HEK293T (cell line): ENCODE data around the gene CAMKK1.

Experiments used
- CTCF ChIA-PET: fragments of 350-600 bp; formaldehyde crosslinking; extraction: SDS; loops from one replicate; lab custom pipeline; 2021; ENCODE audit warnings: antibody characterized with exemption, inconsistent platforms; lab: Yijun Ruan, JAX
- POLR2A ChIA-PET: fragments of 350-600 bp; formaldehyde crosslinking; extraction: SDS; loops from one replicate; lab custom pipeline; 2020; ENCODE audit warnings: antibody characterized with exemption, inconsistent platforms; lab: Yijun Ruan, JAX
- DNase-seq: peaks from one replicate; pipeline ENCODE4 v3.0.0; 2012; ENCODE audit warnings: mixed read lengths; ENCODE audit errors: extremely low spot score
- ARNT ChIP-seq: fragments of 450-650 bp; IDR thresholded peaks from 2 replicates; pipeline ENCODE4 v1.6.1; 2017; ENCODE audit warnings: mild to moderate bottlenecking
- BHLHE40 ChIP-seq: fragments of 450-650 bp; IDR thresholded peaks from 2 replicates; pipeline ENCODE4 v1.6.1; 2016; ENCODE audit warnings: mild to moderate bottlenecking, moderate library complexity, borderline replicate concordance
- CTBP1 ChIP-seq: fragments of 450-650 bp; IDR thresholded peaks from 2 replicates; pipeline ENCODE4 v1.6.1; 2016; ENCODE audit warnings: borderline replicate concordance
- ELF4 ChIP-seq: fragments of 450-650 bp; IDR thresholded peaks from 2 replicates; pipeline ENCODE4 v1.6.1; 2017; ENCODE audit warnings: antibody characterized with exemption
- FOXA1 ChIP-seq: fragments of 450-650 bp; IDR thresholded peaks from 2 replicates; pipeline ENCODE4 v1.6.1; 2016; ENCODE audit warnings: mild to moderate bottlenecking
- FOXK2 ChIP-seq: fragments of 450-650 bp; IDR thresholded peaks from 2 replicates; pipeline ENCODE4 v1.6.1; 2016; ENCODE audit warnings: mild to moderate bottlenecking
- FOXM1 ChIP-seq: fragments of 450-650 bp; IDR thresholded peaks from 2 replicates; pipeline ENCODE4 v1.6.1; 2017; ENCODE audit warnings: mild to moderate bottlenecking, borderline replicate concordance
- HDGF ChIP-seq: fragments of 450-650 bp; IDR thresholded peaks from 2 replicates; pipeline ENCODE4 v1.6.1; 2017; ENCODE audit warnings: antibody characterized with exemption, borderline replicate concordance
- L3MBTL2 ChIP-seq: fragments of 450-650 bp; conservative IDR thresholded peaks from 2 replicates; pipeline ENCODE4 v1.6.1; 2016; ENCODE audit warnings: mild to moderate bottlenecking
- LEF1 ChIP-seq: fragments of 450-650 bp; IDR thresholded peaks from 2 replicates; pipeline ENCODE4 v1.6.1; 2017; ENCODE audit warnings: mild to moderate bottlenecking, borderline replicate concordance
- NFRKB ChIP-seq: fragments of 450-650 bp; IDR thresholded peaks from 2 replicates; pipeline ENCODE4 v1.6.1; 2016; ENCODE audit warnings: mild to moderate bottlenecking, moderate library complexity
- SP1 ChIP-seq: fragments of 450-650 bp; IDR thresholded peaks from 2 replicates; pipeline ENCODE4 v1.6.1; 2017
- SUZ12 ChIP-seq: fragments of 450-650 bp; IDR thresholded peaks from 2 replicates; pipeline ENCODE4 v1.6.1; 2016; ENCODE audit warnings: mild to moderate bottlenecking
- TARDBP ChIP-seq: fragments of 450-650 bp; IDR thresholded peaks from 2 replicates; pipeline ENCODE4 v1.6.1; 2016
- ZNF384 ChIP-seq: fragments of 450-650 bp; IDR thresholded peaks from 2 replicates; pipeline ENCODE4 v1.6.1; 2016
- TF ChIP-seq, protein P1 (sequence below): fragments of 450-650 bp; IDR thresholded peaks from 2 replicates; pipeline ENCODE4 v1.6.1; 2016

CAMKK1 gene

DNA sequence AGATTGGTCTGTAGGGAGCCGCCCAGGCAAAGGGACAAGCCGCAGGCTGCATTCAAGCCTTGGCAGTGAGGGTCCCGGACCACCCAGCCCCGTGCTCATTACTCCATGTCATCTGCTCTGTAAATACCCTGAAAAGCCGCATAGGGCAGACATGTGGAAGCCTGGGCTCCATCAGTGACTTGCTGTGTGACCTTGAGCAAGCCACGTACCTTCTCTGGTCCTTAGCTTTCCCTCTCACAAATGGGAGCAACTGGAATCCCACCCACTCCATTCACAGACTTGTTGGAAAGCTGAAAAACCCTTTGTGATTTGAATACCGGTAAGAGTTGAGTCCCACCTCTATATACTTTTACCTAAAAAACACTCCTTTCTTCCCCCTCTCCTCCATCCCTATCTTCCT lies 11.9 kb downstream of the CAMKK1 start:
- TF ChIP-seq ARNT (no peak), FOXM1 (no peak), NFRKB (no peak), FOXK2 (no peak), TARDBP (no peak), L3MBTL2 (no peak), LEF1 (no peak)
- ChIA-PET POLR2A (interaction anchor here (1.4 to 1.5 kb wide), 2 partner anchors 9 to 12 kb away, joined by 3 to 5 read pairs; partner anchors contain the start of gene CAMKK1), CTCF (no interaction called here)
- DNase-seq: no peak

DNA sequence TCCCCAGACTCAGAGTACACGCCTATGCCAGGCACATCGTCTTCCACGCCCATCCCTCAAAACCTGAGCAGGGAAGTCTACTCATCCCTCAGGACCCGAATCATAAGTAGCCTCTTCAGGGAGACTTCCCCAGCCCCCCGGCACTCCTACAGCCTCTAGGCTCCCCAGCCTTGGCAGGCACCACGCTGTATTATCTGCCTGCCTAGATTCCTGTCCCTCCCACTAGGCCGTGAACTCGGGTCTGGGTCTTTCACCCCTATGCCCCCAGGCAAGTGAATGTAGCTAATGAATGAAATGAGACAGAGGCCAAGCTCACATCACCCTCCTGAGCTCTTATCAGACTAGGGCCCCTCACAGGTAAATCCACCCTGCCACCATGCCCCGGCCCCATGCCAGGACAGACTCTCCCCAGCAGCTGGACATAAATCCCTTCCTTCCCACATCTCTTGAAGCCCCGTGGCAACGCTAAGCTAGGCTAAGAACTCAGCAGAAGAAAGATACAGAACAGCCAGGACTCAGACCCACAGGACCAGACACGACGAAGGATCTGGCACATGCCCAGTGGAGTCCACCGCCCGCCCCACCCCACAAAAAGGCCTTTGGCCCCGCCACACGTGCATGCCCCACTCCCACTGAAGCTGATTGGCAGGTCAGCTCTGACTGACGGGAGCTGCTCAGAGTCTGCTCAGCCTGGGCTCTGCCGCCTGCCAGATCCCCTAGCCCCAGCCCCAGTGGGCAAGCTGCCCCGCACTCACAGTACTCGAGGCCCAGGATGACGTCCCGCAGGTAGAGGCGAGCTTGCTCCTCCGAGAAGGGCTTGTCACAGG lies 13.0 kb downstream of the CAMKK1 start:
- ChIA-PET CTCF (no interaction called here), POLR2A (interaction anchor here (1.5 to 1.8 kb wide), 2 partner anchors 10 to 13 kb away, joined by 5 to 9 read pairs; partner anchors contain the start of gene CAMKK1)
- DNase-seq: no peak
- TF ChIP-seq FOXM1 (no peak), L3MBTL2 (no peak), CTBP1 (no peak), HDGF (no peak), ZNF384 (no peak), FOXK2 (no peak), TARDBP (no peak), SP1 (no peak), SUZ12 (no peak), ELF4 (no peak), BHLHE40 (no peak), NFRKB (no peak), ARNT (no peak), FOXA1 (no peak), LEF1 (no peak)
- TF ChIP-seq, protein P1, sequence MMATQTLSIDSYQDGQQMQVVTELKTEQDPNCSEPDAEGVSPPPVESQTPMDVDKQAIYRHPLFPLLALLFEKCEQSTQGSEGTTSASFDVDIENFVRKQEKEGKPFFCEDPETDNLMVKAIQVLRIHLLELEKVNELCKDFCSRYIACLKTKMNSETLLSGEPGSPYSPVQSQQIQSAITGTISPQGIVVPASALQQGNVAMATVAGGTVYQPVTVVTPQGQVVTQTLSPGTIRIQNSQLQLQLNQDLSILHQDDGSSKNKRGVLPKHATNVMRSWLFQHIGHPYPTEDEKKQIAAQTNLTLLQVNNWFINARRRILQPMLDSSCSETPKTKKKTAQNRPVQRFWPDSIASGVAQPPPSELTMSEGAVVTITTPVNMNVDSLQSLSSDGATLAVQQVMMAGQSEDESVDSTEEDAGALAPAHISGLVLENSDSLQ: no peak

DNA sequence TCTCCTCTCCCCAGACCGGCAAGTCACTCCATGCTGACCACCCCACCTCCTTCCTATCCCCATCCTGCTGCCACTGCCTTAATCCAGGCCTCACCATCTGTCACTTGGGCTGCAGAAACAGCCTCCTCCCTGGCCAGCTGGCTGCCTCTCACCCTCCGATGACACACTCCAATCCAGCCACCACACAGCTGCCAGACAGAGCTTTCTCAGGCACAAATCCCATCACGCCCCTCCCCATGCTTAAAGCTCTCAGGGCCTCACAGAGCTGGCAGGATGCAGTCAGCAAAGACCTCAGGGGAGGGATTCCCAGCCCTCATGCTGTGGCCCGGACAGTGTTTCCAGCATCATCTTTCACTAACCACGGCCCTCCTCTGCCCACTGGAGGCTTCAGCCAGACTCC lies 13.7 kb downstream of the CAMKK1 start:
- DNase-seq: no peak
- ChIA-PET CTCF (no interaction called here), POLR2A (interaction anchor here (0.8 to 1.8 kb wide), 3 partner anchors 11 to 34 kb away, joined by 3 to 9 read pairs (median 5); partner anchors contain the start of gene CAMKK1)
- TF ChIP-seq LEF1 (no peak), HDGF (no peak), ELF4 (no peak), L3MBTL2 (no peak), SUZ12 (no peak), BHLHE40 (no peak), FOXA1 (no peak), FOXM1 (no peak), CTBP1 (no peak), FOXK2 (no peak), NFRKB (no peak), SP1 (no peak), ZNF384 (no peak)

DNA sequence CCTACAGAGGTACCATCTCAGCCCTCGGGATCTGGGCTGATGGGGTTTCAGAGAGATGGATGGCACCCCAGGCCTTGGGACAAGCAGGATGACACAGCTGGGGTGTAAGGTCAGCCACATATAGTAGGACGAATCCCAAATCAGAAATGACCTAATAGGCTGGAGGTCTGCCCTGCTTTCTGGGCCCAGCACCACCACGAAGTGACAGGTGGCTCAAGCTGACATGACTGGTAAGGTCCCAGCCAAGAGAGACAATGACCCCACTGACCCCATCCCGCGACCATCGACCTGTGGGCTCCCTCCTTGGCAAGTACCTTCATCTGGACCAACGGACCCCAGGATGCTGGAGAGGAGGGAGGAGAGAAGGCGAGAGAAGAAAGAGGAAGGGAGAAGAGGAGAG lies 15.6 kb downstream of the CAMKK1 start:
- CTCF ChIA-PET: no interaction called here
- POLR2A ChIA-PET: no interaction called here

DNA sequence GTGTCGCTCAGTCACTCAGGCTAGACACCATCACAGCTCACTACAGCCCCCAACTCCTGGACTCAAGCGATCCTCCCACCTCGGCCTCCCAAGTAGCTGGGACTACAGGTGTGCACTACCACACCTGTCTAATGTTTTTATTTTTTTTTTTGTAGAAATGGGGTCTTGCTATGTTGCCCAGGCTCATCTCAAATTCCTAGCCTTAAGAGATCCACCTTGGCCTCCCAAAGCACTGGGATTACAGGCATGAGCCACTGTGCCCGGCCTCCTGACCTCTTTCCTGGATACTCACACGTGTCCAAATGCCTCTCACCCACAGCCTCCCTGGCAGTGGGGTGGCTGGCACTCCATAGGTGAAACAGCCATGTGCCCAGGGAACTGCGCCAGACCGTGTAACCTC lies 17.5 kb downstream of the CAMKK1 start:
- no peak for TF ChIP-seq FOXM1
- TF ChIP-seq ARNT: no peak
- no peak for TF ChIP-seq L3MBTL2
- TF ChIP-seq SUZ12: no peak
- TF ChIP-seq, protein P1: no peak
- TF ChIP-seq HDGF: no peak
- no peak for TF ChIP-seq FOXA1
- TF ChIP-seq ZNF384: no peak
- no peak for TF ChIP-seq FOXK2
- TF ChIP-seq ELF4: no peak
- no peak for TF ChIP-seq CTBP1
- CTCF ChIA-PET: no interaction called here
- POLR2A ChIA-PET: no interaction called here
- no peak for DNase-seq

More for the DNA sequence above, 15.6 kb downstream of the CAMKK1 start:
- no peak for DNase-seq
- TF ChIP-seq FOXA1: no peak
- TF ChIP-seq ELF4: no peak
- TF ChIP-seq BHLHE40: no peak
- TF ChIP-seq SP1: no peak
- TF ChIP-seq ARNT: no peak
- TF ChIP-seq ZNF384: no peak
- no peak for TF ChIP-seq TARDBP
- TF ChIP-seq LEF1: no peak
- TF ChIP-seq SUZ12: no peak

DNA sequence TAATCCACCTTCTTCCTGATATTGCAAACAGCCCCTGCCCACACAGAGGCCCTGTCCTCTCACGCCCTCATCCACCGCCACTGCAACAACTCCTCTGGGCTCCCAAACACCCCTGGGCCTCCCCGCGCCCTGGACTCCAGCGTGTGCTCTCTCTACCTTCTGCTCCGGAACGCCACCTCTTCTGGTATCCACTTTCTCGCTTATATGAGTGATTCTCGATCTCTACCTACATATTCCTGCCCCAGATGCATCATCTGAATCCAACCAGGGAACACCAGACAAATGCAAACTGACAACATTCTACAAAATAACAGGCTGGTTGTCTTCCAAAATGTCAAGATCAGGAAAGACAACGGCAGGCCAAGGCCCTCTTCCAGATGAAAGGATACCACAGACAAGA lies 19.0 kb downstream of the CAMKK1 start:
- TF ChIP-seq ZNF384: no peak
- TF ChIP-seq ELF4: no peak
- no peak for TF ChIP-seq L3MBTL2
- no peak for TF ChIP-seq NFRKB
- no peak for TF ChIP-seq FOXM1
- TF ChIP-seq, protein P1: no peak
- TF ChIP-seq CTBP1: no peak
- ChIA-PET POLR2A (no interaction called here), CTCF (no interaction called here)
- DNase-seq: no peak
